PC-9 (cell line): ENCODE results near the gene NFIX.

Experiments used
- EZH2 ChIP-seq: fragments of 200-600 bp; sonication (generic); IDR thresholded peaks from 2 replicates; pipeline ENCODE4 v1.8.0; 2017; ENCODE audit warnings: antibody characterized with exemption, low read depth
- TF ChIP-seq, protein P1 (sequence below): fragments of 200-600 bp; sonication (generic); conservative IDR thresholded peaks from 2 replicates; pipeline ENCODE4 v1.6.1; 2017; ENCODE audit warnings: mixed run types, antibody characterized with exemption, mild to moderate bottlenecking, moderate library complexity

DNA sequence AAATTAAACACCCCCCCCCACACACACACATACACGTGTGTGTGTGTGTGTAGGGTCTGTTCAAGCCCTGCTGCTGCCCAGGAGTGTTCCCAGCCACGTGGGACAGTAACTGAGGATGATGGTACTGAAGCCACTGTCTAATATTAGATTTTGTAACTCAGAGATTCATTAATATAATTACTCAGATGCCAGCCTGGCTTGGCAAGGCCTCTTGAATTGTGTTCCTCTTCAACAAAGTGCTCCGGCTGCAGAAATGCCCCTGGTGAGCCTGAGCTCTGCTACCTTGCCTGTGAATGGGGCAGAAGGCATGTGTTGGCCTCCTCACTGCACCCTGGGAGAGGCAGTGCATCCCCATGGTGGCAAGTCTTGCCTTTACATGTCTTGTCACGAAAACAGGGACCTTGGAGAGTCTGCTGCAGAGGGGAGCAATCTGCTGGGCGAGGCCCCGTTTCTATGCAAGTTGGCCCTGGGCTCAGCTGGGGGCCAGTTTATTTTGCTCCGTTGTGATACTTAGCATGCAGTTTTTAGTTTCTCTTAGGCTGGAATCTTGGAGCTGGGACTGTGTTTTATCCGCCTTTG is 44.0 kb downstream of the NFIX start:
- TF ChIP-seq, protein P1, sequence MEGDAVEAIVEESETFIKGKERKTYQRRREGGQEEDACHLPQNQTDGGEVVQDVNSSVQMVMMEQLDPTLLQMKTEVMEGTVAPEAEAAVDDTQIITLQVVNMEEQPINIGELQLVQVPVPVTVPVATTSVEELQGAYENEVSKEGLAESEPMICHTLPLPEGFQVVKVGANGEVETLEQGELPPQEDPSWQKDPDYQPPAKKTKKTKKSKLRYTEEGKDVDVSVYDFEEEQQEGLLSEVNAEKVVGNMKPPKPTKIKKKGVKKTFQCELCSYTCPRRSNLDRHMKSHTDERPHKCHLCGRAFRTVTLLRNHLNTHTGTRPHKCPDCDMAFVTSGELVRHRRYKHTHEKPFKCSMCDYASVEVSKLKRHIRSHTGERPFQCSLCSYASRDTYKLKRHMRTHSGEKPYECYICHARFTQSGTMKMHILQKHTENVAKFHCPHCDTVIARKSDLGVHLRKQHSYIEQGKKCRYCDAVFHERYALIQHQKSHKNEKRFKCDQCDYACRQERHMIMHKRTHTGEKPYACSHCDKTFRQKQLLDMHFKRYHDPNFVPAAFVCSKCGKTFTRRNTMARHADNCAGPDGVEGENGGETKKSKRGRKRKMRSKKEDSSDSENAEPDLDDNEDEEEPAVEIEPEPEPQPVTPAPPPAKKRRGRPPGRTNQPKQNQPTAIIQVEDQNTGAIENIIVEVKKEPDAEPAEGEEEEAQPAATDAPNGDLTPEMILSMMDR, result no peak
- no peak for TF ChIP-seq EZH2
